CD4-positive, alpha-beta T cell treated with Interleukin-17A for 4 hours (primary cell): ENCODE measurements around the gene FAM180B.

Experiments
- DNase-seq: peaks from one replicate; pipeline ENCODE4 v3.0.0-alpha.2; 2020; ENCODE audit warnings: mixed read lengths

FAM180B gene

DNA sequence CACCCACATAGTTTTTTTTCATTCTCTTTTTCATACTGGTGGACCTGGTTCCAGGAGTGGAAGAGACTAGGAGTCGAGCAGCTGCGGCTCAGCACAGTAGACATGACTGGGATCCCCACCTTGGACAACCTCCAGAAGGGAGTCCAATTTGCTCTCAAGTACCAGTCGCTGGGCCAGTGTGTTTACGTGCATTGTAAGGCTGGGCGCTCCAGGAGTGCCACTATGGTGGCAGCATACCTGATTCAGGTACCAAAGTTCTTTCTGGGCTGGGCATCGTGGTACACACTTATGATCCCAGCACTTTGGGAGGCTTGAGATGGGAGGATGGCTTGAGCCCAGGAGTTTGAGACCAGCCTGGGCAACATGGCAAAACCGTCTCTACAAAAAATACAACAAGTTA lies 16.8 kb upstream of the FAM180B start:
- DNase-seq = no peak

DNA sequence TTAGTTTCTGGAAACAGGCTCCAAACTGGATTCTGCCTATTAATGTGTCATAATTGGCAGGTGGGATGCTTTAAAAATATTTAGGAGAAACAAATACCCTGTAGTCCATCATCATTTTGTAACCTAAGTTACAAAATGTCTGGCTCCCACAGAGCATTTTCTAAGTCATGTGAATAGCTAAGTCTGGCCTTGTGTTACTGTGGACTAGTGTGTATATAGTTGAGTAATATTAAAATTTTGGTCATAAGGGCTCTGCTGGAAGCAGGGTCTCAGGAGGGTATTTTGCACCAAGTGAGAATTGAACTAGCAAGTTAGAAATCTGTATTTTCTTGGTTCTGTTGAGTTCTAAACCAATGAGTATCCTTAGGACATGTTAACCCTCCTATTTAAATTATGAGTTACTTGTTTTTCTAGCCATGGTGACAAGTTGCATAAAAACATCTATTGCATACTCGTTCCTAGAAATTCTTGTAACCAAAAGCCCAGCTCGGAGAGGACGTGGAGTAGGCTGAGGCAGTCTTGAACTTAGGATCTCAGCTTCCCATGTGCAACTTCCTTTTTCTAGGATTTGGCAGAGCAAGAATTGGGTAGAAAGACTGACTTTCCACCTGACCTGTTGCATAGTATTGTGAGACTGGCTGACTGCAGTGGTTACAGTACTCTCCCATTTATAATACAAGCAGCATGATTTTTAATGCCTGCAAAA lies 15.7 kb upstream of the FAM180B start:
- no peak for DNase-seq

GRCh38 chr11:47571357-47571729 lies 15.1 kb upstream of the FAM180B start:
- DNase-seq = no peak

- DNase-seq = no peak
These were observed 14.6 kb upstream of the FAM180B start for GRCh38 chr11:47571895-47572294.

DNA sequence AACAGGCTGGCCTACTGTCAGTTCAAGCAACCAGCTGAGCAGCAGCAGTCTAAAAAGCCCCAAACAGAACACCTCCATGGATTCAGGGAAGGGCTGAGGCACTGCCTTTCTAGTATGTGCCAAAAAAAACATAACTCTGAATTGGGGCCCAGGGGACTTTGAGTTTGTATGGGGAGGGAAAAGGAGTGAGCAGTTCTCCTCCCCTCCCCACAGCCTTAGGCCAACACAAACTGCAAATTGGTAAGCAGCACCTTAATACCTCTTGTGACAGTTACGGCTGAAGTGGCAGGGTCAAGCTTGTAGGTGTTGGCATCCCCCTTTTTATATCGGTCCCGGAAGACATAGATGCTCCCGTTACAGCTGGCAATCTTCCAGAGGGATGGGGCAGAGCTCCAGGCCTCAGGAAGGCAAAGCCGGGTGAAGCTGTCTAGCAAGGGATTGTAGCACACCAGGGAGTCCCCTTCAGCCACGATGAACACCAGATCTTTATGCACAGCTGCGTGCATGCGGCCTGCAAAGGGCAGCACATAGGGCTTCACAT lies 13.7 kb upstream of the FAM180B start:
- DNase-seq = no peak

DNA sequence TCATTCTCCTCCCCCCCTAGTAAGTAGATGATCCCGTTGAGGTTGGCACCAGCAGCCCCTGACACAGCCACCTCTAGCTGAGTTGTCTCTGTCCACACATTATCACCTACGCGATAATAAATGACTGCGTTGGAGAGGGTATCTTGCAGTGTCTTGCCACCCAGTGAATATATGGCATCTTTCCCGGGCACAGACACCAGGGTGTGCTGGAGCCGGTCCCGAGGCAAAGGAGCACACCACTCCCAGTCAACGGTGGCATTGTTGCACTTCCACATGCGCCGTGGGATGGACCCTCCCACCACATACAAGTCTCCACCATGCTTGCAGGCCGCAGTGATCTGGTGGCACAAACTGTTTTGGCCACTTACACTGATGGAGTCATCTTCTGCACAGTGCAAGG lies 13.2 kb upstream of the FAM180B start:
- DNase-seq = no peak

DNA sequence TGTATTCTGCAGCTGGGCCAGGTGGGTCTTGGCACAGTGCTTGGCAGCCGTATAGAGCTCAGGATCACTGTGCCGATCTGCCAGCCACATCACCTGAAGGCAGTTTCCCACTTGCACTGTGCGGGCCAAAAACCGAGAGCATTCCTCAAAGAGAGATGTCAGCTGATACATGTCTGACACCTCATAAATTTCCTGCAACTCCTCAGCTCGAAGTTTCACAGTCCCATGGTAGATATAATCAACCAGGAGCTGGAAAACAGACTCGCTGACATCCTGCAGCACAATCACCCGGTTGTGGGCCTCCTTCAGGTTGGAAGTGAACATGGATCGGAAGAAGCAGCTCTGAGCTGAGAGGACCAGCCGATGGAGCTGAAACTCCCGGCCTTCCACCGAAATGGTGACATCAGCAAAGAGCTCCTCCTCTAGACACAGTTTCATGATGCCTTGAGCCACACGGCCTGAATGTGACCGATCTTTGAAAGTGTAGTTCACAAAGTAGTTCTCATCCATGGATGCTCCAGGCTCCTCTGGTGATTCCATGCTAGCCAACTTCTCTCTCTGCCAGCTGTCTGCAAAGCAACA lies 8.9 kb upstream of the FAM180B start:
- DNase-seq = no peak

DNA sequence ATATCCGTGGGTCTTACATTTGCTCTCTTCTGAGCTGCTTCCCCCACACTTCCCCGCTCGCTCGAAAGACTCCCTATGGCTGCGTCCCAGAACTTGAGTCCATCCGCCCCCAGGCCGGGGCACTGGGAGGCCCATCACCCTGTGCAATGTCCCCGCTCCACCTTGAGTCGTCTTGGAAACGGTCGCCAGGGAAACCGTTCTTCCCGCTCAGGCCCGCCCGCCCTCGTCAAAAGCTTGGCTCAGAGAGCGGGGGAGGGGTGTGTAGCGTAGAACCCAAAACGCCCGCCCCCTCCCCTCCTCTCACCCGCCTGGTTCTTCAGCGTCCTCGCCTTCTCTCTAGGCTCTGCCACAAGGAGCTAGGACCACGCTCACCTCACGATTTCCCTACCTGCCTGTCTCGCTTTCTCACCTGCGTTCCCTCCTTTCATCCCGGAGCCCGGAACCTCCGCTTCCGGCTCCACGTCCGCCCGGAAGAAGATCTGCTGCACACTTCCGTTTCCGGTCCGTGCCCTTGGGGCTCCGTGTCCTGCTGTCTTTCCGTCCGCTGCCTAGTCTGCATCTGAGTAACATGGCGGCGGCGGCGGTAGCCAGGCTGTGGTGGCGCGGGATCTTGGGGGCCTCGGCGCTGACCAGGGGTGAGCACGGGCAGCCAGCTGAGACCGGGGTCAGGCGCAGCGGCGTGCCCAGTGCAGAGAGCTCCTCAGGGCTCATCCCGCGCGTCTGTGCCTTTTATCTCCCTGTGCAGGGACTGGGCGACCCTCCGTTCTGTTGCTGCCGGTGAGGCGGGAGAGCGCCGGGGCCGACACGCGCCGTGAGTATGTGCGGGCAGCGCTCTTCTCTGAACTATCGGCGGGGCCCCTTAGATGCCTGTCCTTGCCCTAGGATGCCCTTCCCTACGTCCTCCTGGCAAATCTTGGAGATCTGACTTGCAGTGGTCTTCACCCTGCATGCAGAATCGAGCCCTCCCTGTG lies 7.7 kb upstream of the FAM180B start, which contains the start of the genes KBTBD4 and NDUFS3:
KBTBD4 (minus strand) TSS at position 447 of the 971 bp plus-strand sequence; CDS start at position 428, 19 bp downstream.
NDUFS3 (plus strand) TSS at position 551 of the 971 bp plus-strand sequence; CDS start at position 569, 18 bp downstream.
- DNase-seq = peak; percentile 88

GRCh38 chr11:47583844-47584243 lies 2.6 kb upstream of the FAM180B start:
- no peak for DNase-seq

GRCh38 chr11:47587039-47587716 lies 700 bp downstream of the FAM180B start:
- no peak for DNase-seq

DNA sequence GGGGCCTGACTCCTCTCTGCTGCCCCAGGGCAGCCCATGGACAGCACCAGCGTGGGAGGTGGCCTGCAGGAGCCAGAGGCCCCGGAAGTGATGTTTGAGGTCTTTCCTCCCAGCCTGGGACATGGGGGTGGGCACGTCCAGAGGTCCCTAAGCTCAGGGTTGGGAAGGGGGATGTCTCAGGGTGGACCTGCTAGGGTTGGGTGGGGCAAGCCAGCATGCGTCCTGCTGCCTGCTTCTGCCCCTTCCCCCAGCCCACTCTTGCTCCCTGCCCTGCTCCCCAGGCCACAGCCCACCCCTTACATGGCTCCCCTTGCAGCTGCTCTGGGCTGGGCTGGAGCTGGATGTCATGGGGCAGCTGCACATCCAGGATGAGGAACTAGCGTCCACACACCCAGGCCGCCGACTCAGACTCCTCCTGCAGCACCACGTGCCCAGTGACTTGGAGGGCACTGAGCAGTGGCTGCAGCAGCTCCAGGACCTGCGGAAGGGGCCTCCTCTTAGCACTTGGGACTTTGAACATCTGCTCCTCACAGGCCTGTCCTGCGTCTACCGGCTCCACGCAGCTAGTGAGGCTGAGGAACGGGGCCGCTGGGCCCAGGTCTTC lies 1.3 kb downstream of the FAM180B start:
- DNase-seq = no peak

DNA sequence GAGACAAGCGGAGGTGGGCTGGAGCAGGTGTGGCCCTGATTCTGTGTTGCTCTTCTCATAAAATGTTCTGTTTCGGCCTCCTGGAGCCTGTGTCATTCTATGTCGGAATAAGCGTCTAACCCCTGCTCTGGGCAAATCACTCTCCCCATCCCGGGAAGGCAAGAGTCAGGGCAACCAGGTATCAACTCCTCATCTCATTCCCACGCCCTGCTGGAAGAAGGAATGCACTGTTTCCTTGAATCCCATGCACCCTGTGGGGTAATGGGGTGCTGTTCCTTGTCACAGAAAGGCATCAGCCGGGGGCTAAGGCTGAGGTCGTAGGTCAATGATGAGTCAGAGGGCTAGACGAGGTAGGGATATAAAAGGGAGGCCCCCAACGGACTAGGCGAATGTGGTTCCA lies 2.6 kb downstream of the FAM180B start:
- no peak for DNase-seq

DNA sequence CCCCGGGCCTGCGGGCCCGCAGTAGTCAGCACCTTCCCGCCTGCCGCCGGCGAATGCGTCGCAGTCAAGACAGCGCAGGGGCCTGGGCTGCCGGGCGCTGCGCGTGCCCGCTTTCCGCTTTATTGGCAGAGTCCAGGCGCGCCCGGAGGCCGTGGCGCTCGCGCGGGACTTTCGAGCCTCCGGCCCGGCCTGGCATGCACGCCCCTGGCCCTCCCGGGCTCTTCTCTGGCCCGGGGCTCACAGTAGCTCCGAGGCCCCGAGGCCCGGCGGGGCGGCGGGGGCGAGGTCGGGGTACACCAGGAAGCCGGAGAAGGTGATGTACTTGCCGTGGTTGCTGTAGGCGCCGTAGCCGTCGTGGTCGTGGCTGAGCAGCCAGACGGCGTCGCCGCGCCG lies 3.1 kb downstream of the FAM180B start:
- DNase-seq = no peak

GRCh38 chr11:47589977-47590861 lies 3.7 kb downstream of the FAM180B start:
- no peak for DNase-seq

DNA sequence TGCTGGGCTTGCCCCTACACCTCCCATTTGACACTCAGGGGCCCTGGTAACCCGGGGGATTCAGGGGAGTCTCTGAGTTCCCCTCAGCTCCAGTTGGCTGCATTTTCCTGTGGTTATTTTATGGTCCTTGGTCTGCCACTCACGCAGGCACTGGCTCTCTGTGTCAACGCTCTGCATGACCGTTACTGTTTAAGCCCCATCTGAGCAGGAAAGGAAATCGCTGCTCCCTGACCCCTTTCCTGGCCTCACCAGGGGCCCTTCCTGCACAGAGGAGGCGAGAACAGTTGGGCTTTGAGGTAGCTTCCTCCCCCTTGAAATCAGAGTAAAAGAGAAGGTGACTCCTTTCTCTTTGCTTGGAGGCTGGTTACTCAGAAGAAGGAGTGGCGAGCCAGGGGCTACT lies 5.3 kb downstream of the FAM180B start:
- DNase-seq = no peak

GRCh38 chr11:47592251-47592650 lies 5.8 kb downstream of the FAM180B start:
- DNase-seq = no peak

GRCh38 chr11:47592970-47593369 lies 6.5 kb downstream of the FAM180B start:
- no peak for DNase-seq

DNA sequence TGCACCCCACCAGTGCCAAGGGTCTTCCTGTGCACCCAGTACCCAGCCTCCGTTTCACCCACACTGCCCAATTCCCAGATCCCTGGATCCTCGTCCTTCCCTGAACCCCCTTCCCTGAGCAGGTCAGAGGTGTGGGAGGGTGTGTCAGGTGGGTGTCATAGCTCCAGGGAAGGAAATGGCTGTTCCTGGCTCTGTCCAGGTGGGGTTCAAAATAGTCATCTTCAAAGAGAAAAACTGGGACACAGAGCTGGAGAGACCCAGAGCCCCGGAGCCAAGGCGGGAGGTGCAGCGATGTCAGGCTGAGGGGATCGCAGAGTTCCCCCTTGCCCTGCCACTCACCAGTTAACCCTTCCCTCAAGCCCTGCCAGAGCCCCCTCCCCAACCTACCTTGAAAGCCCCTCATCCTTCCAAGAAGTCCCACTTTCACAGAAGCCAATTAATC lies 7.0 kb downstream of the FAM180B start:
- DNase-seq = no peak

DNA sequence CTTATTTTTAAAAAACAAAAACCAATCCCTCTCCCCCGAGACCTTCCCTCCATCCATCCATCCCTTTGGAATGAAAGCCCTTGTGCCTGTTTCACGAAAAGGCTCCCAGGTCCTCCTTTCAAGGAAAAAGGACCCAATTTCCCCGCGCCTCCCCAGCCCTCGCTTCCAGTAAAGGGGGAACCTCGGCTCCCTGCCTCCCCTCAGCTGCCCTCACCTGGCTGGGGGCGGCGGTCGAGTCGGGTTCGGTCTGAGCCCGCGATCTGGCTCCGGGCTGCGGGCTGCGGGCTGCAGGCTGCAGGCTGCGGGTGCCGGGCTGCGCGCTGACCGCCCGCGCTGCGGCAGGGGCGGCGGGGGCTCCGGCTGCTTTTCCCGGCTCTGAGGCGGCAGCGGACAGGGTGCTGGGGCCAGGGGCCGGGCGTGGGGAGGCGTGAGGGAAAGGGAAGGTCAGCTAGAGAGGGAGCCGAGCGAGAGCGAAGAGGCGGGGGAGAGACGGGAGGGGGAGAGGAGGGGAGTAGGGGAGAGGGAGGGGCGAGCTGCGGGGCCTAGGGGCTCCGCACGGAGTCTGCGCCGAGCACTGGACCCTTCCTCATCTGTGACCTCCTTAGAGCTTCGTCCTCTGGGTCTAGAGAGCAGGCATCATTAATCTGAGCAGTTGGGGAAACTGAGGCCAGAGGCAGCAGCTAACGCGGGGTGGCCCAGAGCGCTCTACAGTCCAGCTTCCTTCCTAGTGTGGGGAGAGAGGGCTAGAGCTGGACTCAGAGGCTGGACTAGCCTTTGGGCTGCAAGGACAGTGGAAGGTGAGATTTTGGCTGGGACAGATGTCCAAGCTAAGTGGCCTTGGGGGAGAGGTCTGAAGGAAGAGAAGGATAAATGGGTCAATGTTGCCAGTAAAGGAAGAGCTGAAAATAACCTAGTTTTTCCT lies 7.7 kb downstream of the FAM180B start, which contains the start of gene C1QTNF4:
C1QTNF4 (minus strand) TSS at position 478 of the 922 bp plus-strand sequence. CDS start 3,601 bp downstream, outside the sequence.
- no peak for DNase-seq

DNA sequence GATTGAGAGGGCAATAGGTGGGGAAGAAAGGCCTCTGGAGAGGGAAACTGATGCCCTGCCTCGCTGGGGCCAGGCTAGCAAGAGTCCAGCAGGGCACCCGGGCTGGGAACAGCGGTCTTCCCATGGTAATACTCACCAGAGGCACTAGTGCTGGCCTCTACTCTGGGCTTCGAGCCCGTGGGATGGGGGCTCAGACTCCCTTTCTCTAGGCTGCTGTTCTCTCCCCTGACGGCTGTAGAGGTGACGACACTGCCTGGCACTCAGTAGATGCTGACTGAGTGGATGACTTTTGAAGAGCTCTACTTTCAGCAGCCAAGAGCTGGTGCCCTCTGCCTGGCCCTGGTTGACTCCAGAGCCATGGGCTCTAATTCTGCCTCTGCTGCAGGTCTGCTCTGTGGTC lies 8.6 kb downstream of the FAM180B start:
- no peak for DNase-seq
